HepG2 (cell line): ENCODE measurements around the gene MFSD6. TPM values are rescaled to one million over a fixed set of nuclear protein-coding genes. Genes with fewer than 3 reads are reported as not detected.
A peak's percentile ranks its signal among the peaks of the same experiment; 100 is the strongest.

Experiments used
- CHCHD3 ChIP-seq: sonication (generic); formaldehyde crosslinking; IDR thresholded peaks from 2 replicates; pipeline ENCODE4 v1.8.0; 2022; ENCODE audit warnings: mild to moderate bottlenecking, missing genetic modification reagents, moderate library complexity
- CREB1 ChIP-seq, 2 experiments: fragments of 450-650 bp in 1 of 2; IDR thresholded peaks; 2 replicates each; pipeline ENCODE4 v1.6.1; 2016 to 2017; ENCODE audit warnings: control low read depth in 1 of 2, mild to moderate bottlenecking in 1 of 2, missing compliant biosample characterization in 1 of 2, missing genetic modification characterization in 1 of 2
- ELF4 ChIP-seq: sonication (generic); formaldehyde crosslinking; IDR thresholded peaks from 2 replicates; pipeline ENCODE4 v1.5.0; 2020; ENCODE audit warnings: missing genetic modification reagents, mild to moderate bottlenecking, moderate library complexity, borderline replicate concordance
- FLYWCH1 ChIP-seq: sonication (generic); formaldehyde crosslinking; IDR thresholded peaks from 2 replicates; pipeline ENCODE4 v1.8.1; 2023; ENCODE audit warnings: mild to moderate bottlenecking, missing genetic modification reagents
- IKZF1 ChIP-seq: fragments of 450-650 bp; IDR thresholded peaks from 2 replicates; pipeline ENCODE4 v1.7.1; 2016
- IRF2 ChIP-seq: IDR thresholded peaks from 2 replicates; pipeline ENCODE4 v1.6.1; 2018; ENCODE audit warnings: missing genetic modification reagents, missing compliant biosample characterization
- MAFF ChIP-seq: IDR thresholded peaks from 2 replicates; pipeline ENCODE4 v1.6.1; 2011; ENCODE audit warnings: low read depth, low read length, improper control_type of control experiment
- MEF2D ChIP-seq: sonication (generic); formaldehyde crosslinking; IDR thresholded peaks from 2 replicates; pipeline ENCODE4 v1.5.1; 2020; ENCODE audit warnings: mild to moderate bottlenecking, missing genetic modification reagents
- NONO ChIP-seq, 2 experiments: fragments of 450-650 bp in 1 of 2; sonication (generic) in 1 of 2; formaldehyde crosslinking in 1 of 2; IDR thresholded peaks in 1 of 2; conservative IDR thresholded peaks in 1 of 2; 2 replicates each; pipeline versions ENCODE4 v1.6.1 to v1.8.0; 2017 to 2022; ENCODE audit warnings: mild to moderate bottlenecking in 1 of 2, missing genetic modification reagents in 1 of 2, moderate library complexity in 1 of 2
- POGZ ChIP-seq: sonication (generic); formaldehyde crosslinking; IDR thresholded peaks from 2 replicates; pipeline ENCODE4 v1.4.0; 2020; ENCODE audit warnings: mild to moderate bottlenecking, missing genetic modification reagents
- RFX3 ChIP-seq: IDR thresholded peaks from 2 replicates; pipeline ENCODE4 v1.6.1; 2016; ENCODE audit warnings: missing biosample characterization, missing genetic modification reagents
- SKI ChIP-seq: fragments of 450-650 bp; IDR thresholded peaks from one replicate; pipeline ENCODE4 v1.6.1; 2018; ENCODE audit warnings: mild to moderate bottlenecking; ENCODE audit not compliant: partially characterized antibody
- TEAD3 ChIP-seq: optimal IDR thresholded peaks from 2 replicates; pipeline ENCODE3; 2016; ENCODE audit warnings: borderline replicate concordance
- U2AF2 ChIP-seq: fragments of 200-400 bp; formaldehyde crosslinking; IDR thresholded peaks from 2 replicates; pipeline ENCODE4 v1.6.1; 2017; ENCODE audit warnings: low read depth, mild to moderate bottlenecking, low read length
- ZBTB21 ChIP-seq: sonication (generic); formaldehyde crosslinking; IDR thresholded peaks from 2 replicates; pipeline ENCODE4 v1.4.0; 2020; ENCODE audit warnings: missing genetic modification reagents
- ZFP62 ChIP-seq: sonication (generic); formaldehyde crosslinking; IDR thresholded peaks from 2 replicates; pipeline ENCODE4 v1.4.0; 2020; ENCODE audit warnings: missing genetic modification reagents
- ZNF232 ChIP-seq: sonication (generic); formaldehyde crosslinking; IDR thresholded peaks from 2 replicates; pipeline ENCODE4 v1.4.0; 2020; ENCODE audit warnings: missing genetic modification reagents, borderline replicate concordance
- ZNF546 ChIP-seq: sonication (generic); formaldehyde crosslinking; conservative IDR thresholded peaks from 2 replicates; pipeline ENCODE4 v1.8.1; 2023; ENCODE audit warnings: mild to moderate bottlenecking, missing genetic modification reagents
- ZNF547 ChIP-seq: sonication (generic); formaldehyde crosslinking; IDR thresholded peaks from 2 replicates; pipeline ENCODE4 v1.5.1; 2020; ENCODE audit warnings: mild to moderate bottlenecking, missing genetic modification reagents
- ZNF619 ChIP-seq: sonication (generic); formaldehyde crosslinking; IDR thresholded peaks from 2 replicates; pipeline ENCODE4 v1.4.0; 2020; ENCODE audit warnings: mild to moderate bottlenecking, missing genetic modification reagents
- ZNF7 ChIP-seq: IDR thresholded peaks from 2 replicates; pipeline ENCODE4 v1.6.1; 2016; ENCODE audit warnings: missing biosample characterization, missing genetic modification reagents
- ZNF737 ChIP-seq: sonication (generic); formaldehyde crosslinking; IDR thresholded peaks from 2 replicates; pipeline ENCODE4 v1.5.0; 2020; ENCODE audit warnings: missing genetic modification reagents, mild to moderate bottlenecking, borderline replicate concordance
- polyA plus RNA-seq, 8 experiments: library from polyadenylated mRNA; depleted of rRNA in 3 of 8; stranded (reverse) in 7 of 8; unstranded in 1 of 8; fragments of >200 nt; fragmentation: Illumina TruSeq in 4 of 8; extraction: Trizol in 4 of 8; gene quantifications; 2 replicates each; pipeline versions ENCODE4 v1.2.1 to v1.2.3, GENCODE V29; 2011 to 2016; ENCODE audit warnings: low read depth in 4 of 8, missing spikeins in 1 of 8, mixed read lengths in 1 of 8; ENCODE audit not compliant: insufficient read depth in 1 of 8
- total RNA-seq, 5 experiments: library from RNA; depleted of rRNA; stranded (reverse); fragments of >200 nt; fragmentation: Illumina TruSeq; extraction: Trizol; gene quantifications; 2 replicates each; pipeline ENCODE4 v1.2.3, GENCODE V29; 2016; ENCODE audit warnings: low read depth in 1 of 5
- TF ChIP-seq, protein P1 (sequence below): sonication (generic); formaldehyde crosslinking; IDR thresholded peaks from 2 replicates; pipeline ENCODE4 v1.5.0; 2020; ENCODE audit warnings: mild to moderate bottlenecking, low read depth, missing genetic modification reagents, borderline replicate concordance
- TF ChIP-seq, protein P2 (sequence below): sonication (generic); formaldehyde crosslinking; IDR thresholded peaks from 2 replicates; pipeline ENCODE4 v1.4.0; 2020; ENCODE audit warnings: mild to moderate bottlenecking, missing genetic modification reagents
- TF ChIP-seq, protein P3 (sequence below): sonication (generic); formaldehyde crosslinking; IDR thresholded peaks from 2 replicates; pipeline ENCODE4 v1.5.0; 2020; ENCODE audit warnings: mild to moderate bottlenecking, missing genetic modification reagents

The MFSD6 gene
- total and polyA plus RNA-seq, 2 of the 13 experiments (the other 11 are each of a cell fraction or from before 2014, with no cell fraction given): 0.92 to 1.4 TPM

DNA sequence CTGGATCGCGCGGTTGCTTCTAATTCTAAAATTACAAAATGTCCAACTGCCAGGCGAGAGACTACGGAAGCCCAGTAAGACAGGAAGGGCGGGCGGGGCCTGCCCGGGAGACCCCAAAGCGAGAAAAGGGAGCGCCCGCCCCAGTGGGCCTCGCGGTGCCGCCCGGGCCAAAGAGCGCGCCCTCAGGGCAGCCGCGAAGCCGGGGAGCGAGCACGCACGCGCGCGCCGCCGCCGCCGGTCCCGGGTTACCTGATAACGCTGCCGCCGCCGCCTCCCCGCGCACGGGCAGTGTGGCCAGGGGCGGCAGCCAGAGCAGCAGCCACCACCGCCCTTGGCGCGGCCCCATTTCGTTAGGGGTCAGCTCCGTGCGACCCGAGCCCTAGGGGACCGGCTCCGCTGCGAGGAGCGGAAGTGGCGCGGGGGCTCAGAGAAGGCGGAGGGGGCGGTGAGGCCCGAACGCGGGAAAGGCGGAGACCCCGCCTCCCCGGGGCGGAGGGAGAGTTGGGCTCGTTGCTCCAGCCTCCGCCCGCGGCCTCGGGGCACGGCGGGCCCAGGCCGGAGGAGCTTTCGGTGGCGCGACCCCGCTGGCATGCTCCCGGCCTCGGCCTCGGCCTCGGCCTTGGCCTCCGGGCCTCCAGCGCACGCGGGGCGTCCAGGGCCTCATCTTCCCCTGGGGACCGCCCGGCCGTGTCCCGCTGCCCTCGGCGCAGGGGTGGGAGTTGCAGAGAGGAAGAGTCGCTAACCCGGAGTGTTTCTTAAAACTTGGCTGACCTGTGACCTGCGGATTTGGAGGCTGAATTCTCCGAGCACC is 126.4 kb downstream of the MFSD6 start, which contains the start of gene NEMP2 (continued):
- TF ChIP-seq, protein P1, sequence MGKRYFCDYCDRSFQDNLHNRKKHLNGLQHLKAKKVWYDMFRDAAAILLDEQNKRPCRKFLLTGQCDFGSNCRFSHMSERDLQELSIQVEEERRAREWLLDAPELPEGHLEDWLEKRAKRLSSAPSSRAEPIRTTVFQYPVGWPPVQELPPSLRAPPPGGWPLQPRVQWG (CRISPR knock-in tag): no peak
- TF ChIP-seq ELF4 (CRISPR knock-in tag) (peak; percentile 72; the same call in 1 of the 2 replicates), MEF2D (no peak), ZNF547 (CRISPR knock-in tag) (peak; percentile 100), IKZF1 (no peak), ZNF737 (CRISPR knock-in tag) (no peak), POGZ (peak; percentile 91), ZNF7 (CRISPR knock-in tag) (peak; percentile 18; the same call in 1 of the 2 replicates), ZNF232 (CRISPR knock-in tag) (peak; percentile 58; the same call in 1 of the 2 replicates), ZFP62 (no peak), RFX3 (0 out of 2 replicates have a peak, but pooled peaks have one; percentile 17), U2AF2 (no peak), ZNF619 (CRISPR knock-in tag) (no peak), FLYWCH1 (CRISPR knock-in tag) (peak; percentile 94; the same call in 1 of the 2 replicates), ZBTB21 (no peak; the same call in 1 of the 2 replicates), IRF2 (CRISPR knock-in tag) (peak; percentile 91), MAFF (no peak), SKI (peak; percentile 61), TEAD3 (CRISPR knock-in tag) (peak; percentile 61), ZNF546 (CRISPR knock-in tag) (peak; percentile 85), NONO (IDR thresholded peaks at IDR 0.05) (no peak), NONO (CRISPR knock-in tag; conservative IDR thresholded peaks at IDR 0.05) (peak; percentile 99), CREB1 (IDR thresholded peaks at IDR 0.05) (no peak), CREB1 (CRISPR knock-in tag; IDR thresholded peaks at IDR 0.05) (no peak), CHCHD3 (CRISPR knock-in tag) (peak; percentile 97)
- TF ChIP-seq, protein P2, sequence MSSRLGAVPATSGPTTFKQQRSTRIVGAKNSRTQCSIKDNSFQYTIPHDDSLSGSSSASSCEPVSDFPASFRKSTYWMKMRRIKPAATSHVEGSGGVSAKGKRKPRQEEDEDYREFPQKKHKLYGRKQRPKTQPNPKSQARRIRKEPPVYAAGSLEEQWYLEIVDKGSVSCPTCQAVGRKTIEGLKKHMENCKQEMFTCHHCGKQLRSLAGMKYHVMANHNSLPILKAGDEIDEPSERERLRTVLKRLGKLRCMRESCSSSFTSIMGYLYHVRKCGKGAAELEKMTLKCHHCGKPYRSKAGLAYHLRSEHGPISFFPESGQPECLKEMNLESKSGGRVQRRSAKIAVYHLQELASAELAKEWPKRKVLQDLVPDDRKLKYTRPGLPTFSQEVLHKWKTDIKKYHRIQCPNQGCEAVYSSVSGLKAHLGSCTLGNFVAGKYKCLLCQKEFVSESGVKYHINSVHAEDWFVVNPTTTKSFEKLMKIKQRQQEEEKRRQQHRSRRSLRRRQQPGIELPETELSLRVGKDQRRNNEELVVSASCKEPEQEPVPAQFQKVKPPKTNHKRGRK (CRISPR knock-in tag): peak; percentile 7; the same call in 1 of the 2 replicates
- TF ChIP-seq, protein P3, sequence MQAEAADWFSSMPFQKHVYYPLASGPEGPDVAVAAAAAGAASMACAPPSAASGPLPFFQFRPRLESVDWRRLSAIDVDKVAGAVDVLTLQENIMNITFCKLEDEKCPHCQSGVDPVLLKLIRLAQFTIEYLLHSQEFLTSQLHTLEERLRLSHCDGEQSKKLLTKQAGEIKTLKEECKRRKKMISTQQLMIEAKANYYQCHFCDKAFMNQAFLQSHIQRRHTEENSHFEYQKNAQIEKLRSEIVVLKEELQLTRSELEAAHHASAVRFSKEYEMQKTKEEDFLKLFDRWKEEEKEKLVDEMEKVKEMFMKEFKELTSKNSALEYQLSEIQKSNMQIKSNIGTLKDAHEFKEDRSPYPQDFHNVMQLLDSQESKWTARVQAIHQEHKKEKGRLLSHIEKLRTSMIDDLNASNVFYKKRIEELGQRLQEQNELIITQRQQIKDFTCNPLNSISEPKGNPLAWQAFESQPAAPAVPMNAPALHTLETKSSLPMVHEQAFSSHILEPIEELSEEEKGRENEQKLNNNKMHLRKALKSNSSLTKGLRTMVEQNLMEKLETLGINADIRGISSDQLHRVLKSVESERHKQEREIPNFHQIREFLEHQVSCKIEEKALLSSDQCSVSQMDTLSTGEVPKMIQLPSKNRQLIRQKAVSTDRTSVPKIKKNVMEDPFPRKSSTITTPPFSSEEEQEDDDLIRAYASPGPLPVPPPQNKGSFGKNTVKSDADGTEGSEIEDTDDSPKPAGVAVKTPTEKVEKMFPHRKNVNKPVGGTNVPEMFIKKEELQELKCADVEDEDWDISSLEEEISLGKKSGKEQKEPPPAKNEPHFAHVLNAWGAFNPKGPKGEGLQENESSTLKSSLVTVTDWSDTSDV (CRISPR knock-in tag): peak; percentile 99
